GM12878 (cell line): ENCODE results near the gene PDCD10. TPM values are rescaled to one million over a fixed set of nuclear protein-coding genes. Genes with fewer than 3 reads are reported as not detected.

ENCODE experiments used
- ATAC-seq: fragments of 200-7000 bp; cut with Tn5 transposase; 3 replicates; pipeline ENCODE4 v1.9.1; 2020; ENCODE audit warnings: mild to moderate bottlenecking, moderate library complexity
- BruUV-seq: library from RNA; stranded (reverse); fragments of 400-500 nt; replicated peaks from 2 replicates; lab custom pipeline; 2021; lab: Mats Ljungman, UMichigan
- CTCF ChIA-PET: fragments of 300-600 bp; sonication (Branson Sonifier 250); formaldehyde crosslinking; extraction: SDS; loops from one replicate; lab custom pipeline; 2021; ENCODE audit warnings: inconsistent platforms; lab: Yijun Ruan, JAX
- POLR2A ChIA-PET: fragments of 350-600 bp; formaldehyde crosslinking; extraction: SDS; loops from one replicate; lab custom pipeline; 2021; ENCODE audit warnings: inconsistent platforms; lab: Charles Lee
- RAD21 ChIA-PET: fragments of 300-600 bp; sonication (Branson Sonifier 250); formaldehyde crosslinking; loops from one replicate; lab custom pipeline; 2023; ENCODE audit warnings: antibody characterized with exemption; ENCODE audit not compliant: unreplicated experiment; lab: Charles Lee
- SMC1A ChIA-PET: fragments of 300-600 bp; sonication (Branson Sonifier 250); formaldehyde crosslinking; loops from one replicate; lab custom pipeline; 2023; ENCODE audit not compliant: unreplicated experiment, uncharacterized antibody; lab: Charles Lee
- DNase-seq: peaks from one replicate; pipeline ENCODE4 v3.0.0-alpha.2; 2011; ENCODE audit warnings: low read depth, low spot score
- FAIRE-seq: peaks from 3 replicates; lab custom pipeline; 2011; peaks lifted over from hg19 to GRCh38; lab: Jason Lieb, UNC
- H2AFZ ChIP-seq: 2 replicates; pipeline ENCODE4 v1.6.0; 2011; ENCODE audit warnings: low read depth, low read length, control low read depth; ENCODE audit not compliant: control insufficient read depth
- H3K27ac ChIP-seq: 2 replicates; pipeline ENCODE4 v1.5.1; 2011; ENCODE audit warnings: control low read depth; ENCODE audit not compliant: control insufficient read depth, insufficient read depth
- H3K27me3 ChIP-seq, 2 experiments: replicated peaks in 1 of 2; 2 replicates each; pipeline versions ENCODE4 v1.6.0 to v1.6.1; 2011; ENCODE audit warnings: low read length in 1 of 2; ENCODE audit not compliant: control insufficient read depth in 2 of 2, insufficient read depth in 2 of 2
- H3K36me3 ChIP-seq, 2 experiments: 2 replicates each; pipeline ENCODE4 v1.5.1; 2011; ENCODE audit warnings: low read length in 1 of 2; ENCODE audit not compliant: control insufficient read depth in 2 of 2, insufficient read depth in 2 of 2
- H3K4me1 ChIP-seq: 2 replicates; pipeline ENCODE4 v1.6.1; 2011; ENCODE audit warnings: mild to moderate bottlenecking, low read length, moderate library complexity, mixed read lengths; ENCODE audit not compliant: control insufficient read depth, insufficient read depth
- H3K4me2 ChIP-seq: 2 replicates; pipeline ENCODE4 v1.6.0; 2011; ENCODE audit warnings: control low read depth; ENCODE audit not compliant: control insufficient read depth, insufficient read depth
- H3K4me3 ChIP-seq: fragments of 200-600 bp; sonication (generic); 2 replicates; pipeline ENCODE4 v1.5.1; 2016
- H3K79me2 ChIP-seq: 2 replicates; pipeline ENCODE4 v1.6.0; 2011; ENCODE audit warnings: low read length; ENCODE audit not compliant: control insufficient read depth, insufficient read depth
- H3K9ac ChIP-seq: 2 replicates; pipeline ENCODE4 v1.8.0; 2011; ENCODE audit warnings: low read length, control low read depth, mixed read lengths; ENCODE audit not compliant: control insufficient read depth, insufficient read depth
- H3K9me3 ChIP-seq: replicated peaks from 3 replicates; pipeline ENCODE4 v1.5.1; 2011; ENCODE audit warnings: mild to moderate bottlenecking, low read length; ENCODE audit not compliant: control insufficient read depth, insufficient read depth
- H4K20me1 ChIP-seq: 2 replicates; pipeline ENCODE4 v1.6.0; 2011; ENCODE audit not compliant: control insufficient read depth, insufficient read depth
- BHLHE40 ChIP-seq, 2 experiments: fragments of 450-650 bp in 1 of 2; IDR thresholded peaks; 2 replicates each; pipeline ENCODE4 v1.6.1; 2011 to 2017; ENCODE audit warnings: low read depth in 2 of 2, borderline replicate concordance in 1 of 2, improper control_type of control experiment in 1 of 2, low read length in 1 of 2, mild to moderate bottlenecking in 1 of 2
- CREB1 ChIP-seq: IDR thresholded peaks from 2 replicates; pipeline ENCODE4 v1.6.1; 2012; ENCODE audit warnings: low read depth, mild to moderate bottlenecking, inconsistent platforms
- JUNB ChIP-seq: IDR thresholded peaks from 2 replicates; pipeline ENCODE4 v1.6.1; 2016; ENCODE audit warnings: antibody characterized with exemption, mild to moderate bottlenecking
- KDM1A ChIP-seq: fragments of 200-600 bp; sonication (generic); IDR thresholded peaks from 2 replicates; pipeline ENCODE4 v1.6.1; 2016; ENCODE audit warnings: borderline replicate concordance
- LARP7 ChIP-seq: fragments of 450-650 bp; IDR thresholded peaks from 2 replicates; pipeline ENCODE4 v1.6.1; 2017; ENCODE audit warnings: mild to moderate bottlenecking
- NBN ChIP-seq: fragments of 450-650 bp; IDR thresholded peaks from 2 replicates; pipeline ENCODE4 v1.6.1; 2016
- NFIC ChIP-seq: IDR thresholded peaks from 2 replicates; pipeline ENCODE4 v1.6.1; 2012; ENCODE audit warnings: low read depth, mild to moderate bottlenecking, inconsistent platforms, low read length, moderate library complexity
- POLR2AphosphoS2 ChIP-seq: IDR thresholded peaks from 2 replicates; pipeline ENCODE4 v1.6.1; 2011; ENCODE audit warnings: low read depth, mild to moderate bottlenecking, low read length, improper control_type of control experiment, moderate library complexity
- PRDM15 ChIP-seq: fragments of 450-650 bp; formaldehyde crosslinking; IDR thresholded peaks from 2 replicates; pipeline ENCODE4 v1.4.0; 2020; ENCODE audit warnings: mild to moderate bottlenecking, moderate library complexity
- RELA ChIP-seq: fragments of 450-650 bp; IDR thresholded peaks from 2 replicates; pipeline ENCODE4 v1.8.0; 2014; ENCODE audit warnings: borderline replicate concordance; ENCODE audit not compliant: partially characterized antibody
- SKIL ChIP-seq: fragments of 450-650 bp; IDR thresholded peaks from 2 replicates; pipeline ENCODE4 v1.6.1; 2017; ENCODE audit warnings: mild to moderate bottlenecking, low read depth, inconsistent platforms; ENCODE audit not compliant: poor library complexity, severe bottlenecking
- TARDBP ChIP-seq: IDR thresholded peaks from 2 replicates; pipeline ENCODE4 v1.6.1; 2016; ENCODE audit warnings: borderline replicate concordance
- YY1 ChIP-seq: IDR thresholded peaks from 2 replicates; pipeline ENCODE4 v1.6.1; 2011; ENCODE audit warnings: low read depth, mild to moderate bottlenecking, low read length
- WGBS: methylation state at CpG from one replicate; pipeline ENCODE4 v1.1.6; 2016; ENCODE audit warnings: low lambda C conversion rate; ENCODE audit not compliant: insufficient replicate concordance, insufficient coverage; ENCODE audit errors: missing lambda C conversion rate; 5-methylcytosine and 5-hydroxymethylcytosine counted together
- in situ Hi-C: fragments of 300-500 bp; cut with MboI; formaldehyde crosslinking; loops from 9 replicates; pipeline ENCODE4 v1.14.3; 2018; ENCODE audit warnings: mixed read lengths
- intact Hi-C: fragments of 100-400 bp; cut with micrococcal nuclease; formaldehyde crosslinking; loops from one replicate; pipeline ENCODE4 v1.14.2; 2022; ENCODE audit not compliant: unreplicated experiment
- polyA plus RNA-seq, 11 experiments: library from polyadenylated mRNA; depleted of rRNA in 4 of 11; unstranded in 6 of 11; stranded (reverse) in 5 of 11; fragments of >200 nt; fragmentation: Nextera tagmentation in 4 of 11; fragmentation: Illumina TruSeq in 1 of 11; extraction: Ambion mirVana in 4 of 11; extraction: Trizol in 1 of 11; gene quantifications; 1 replicate in 1 of 11; 2 replicates in 10 of 11; pipeline versions ENCODE4 v1.2.1 to v1.2.3, GENCODE V29; 2011 to 2016; ENCODE audit warnings: inconsistent platforms in 2 of 11, missing spikeins in 2 of 11, low read depth in 1 of 11
- total RNA-seq, 4 experiments: library from RNA; depleted of rRNA in 3 of 4; stranded (reverse); fragments of >200 nt in 3 of 4; fragmentation: Illumina TruSeq in 1 of 4; extraction: Trizol in 1 of 4; gene quantifications; 2 replicates each; pipeline versions ENCODE4 v1.2.1 to v1.2.3, GENCODE V29; 2013 to 2021

PDCD10 gene
- total and polyA plus RNA-seq, 10 of the 15 experiments (the other 5 are each of a cell fraction or from before 2014, with no cell fraction given): 64.1 to 247 (median 125) TPM

- ATAC-seq (no peak), DNase-seq (no peak), FAIRE-seq (no peak)
- no peak overlapping the region for H3K4me3 ChIP-seq
- H3K4me1 ChIP-seq: no peaks in the 10 kb centered on the region
- WGBS: 0% methylated on average over 1 of the region's 1 CpG
- H3K79me2 ChIP-seq: no peaks in the 10 kb centered on the region
- H3K4me2 ChIP-seq: no peak overlapping the region
- H4K20me1 ChIP-seq: no peaks in the 10 kb centered on the region
- no peak for TF ChIP-seq SKIL
- no peak for TF ChIP-seq BHLHE40 (IDR thresholded peaks at IDR 0.05; ENCODE audit: borderline replicate concordance in 1 of 2, low read depth in 2 of 2, low read length in 1 of 2)
- no peak for TF ChIP-seq CREB1
- TF ChIP-seq PRDM15: no peak
- TF ChIP-seq KDM1A: no peak
- TF ChIP-seq NBN: no peak
- no peak for TF ChIP-seq TARDBP
- TF ChIP-seq RELA: no peak
- no peak for TF ChIP-seq POLR2AphosphoS2
- no peak for TF ChIP-seq NFIC
- no peak for TF ChIP-seq LARP7
- TF ChIP-seq JUNB: no peak
- TF ChIP-seq YY1: no peak
- no peak overlapping the region for H3K27ac ChIP-seq
- intact Hi-C loops (no loop called here), in situ Hi-C loops (no loop called here)
- H3K9ac ChIP-seq: no peak overlapping the region
- RAD21 ChIA-PET: no interaction called here
- SMC1A ChIA-PET: interaction anchor here (1.1 to 1.5 kb wide), 2 partner anchors 31 to 229 kb away, joined by 3 to 6 read pairs; no protein-coding TSS in a partner anchor
- H3K27me3 ChIP-seq: no peaks in the 10 kb centered on the region
- H3K9me3 ChIP-seq: no peaks in the 10 kb centered on the region
- H2AFZ ChIP-seq: no peak overlapping the region
- CTCF ChIA-PET: interaction anchor here (1.0 kb wide), 1 partner anchor 32 kb away, joined by 4 read pairs; no protein-coding TSS in a partner anchor
- BruUV-seq: no TSS peak
- H3K36me3 ChIP-seq: no peaks in the 10 kb centered on the region
- POLR2A ChIA-PET: no interaction called here
Observed at GRCh38 chr3:167653155-167653554, 81.5 kb downstream of the PDCD10 start.
